Renal cortical epithelial cell (primary cell): ENCODE results near the gene L3MBTL4. TPM values are rescaled to one million over a fixed set of nuclear protein-coding genes. Genes with fewer than 3 reads are reported as not detected.
"Not testable (repeated sequence)": the region's sequence is repeated elsewhere in the genome, so short reads cannot be mapped to it uniquely, and the experiment has no call there.

Source experiments
- DNase-seq: peaks from one replicate; pipeline ENCODE4 v3.0.0-alpha.2; 2011; ENCODE audit warnings: low read depth
- total RNA-seq: library from RNA; depleted of rRNA; stranded (reverse); fragments of >200 nt; gene quantifications from 2 replicates; pipeline ENCODE4 v1.2.3, GENCODE V29; 2014

L3MBTL4 gene
- total RNA-seq, 1 donor from 2014 or later, result 2.2 TPM

GRCh38 chr18:6199777-6200176 is 214.9 kb downstream of the L3MBTL4 start:
- no peak for DNase-seq

GRCh38 chr18:6198585-6198984 is 216.1 kb downstream of the L3MBTL4 start:
- no peak for DNase-seq

GRCh38 chr18:6194640-6195039 is 220.1 kb downstream of the L3MBTL4 start:
- no peak for DNase-seq

GRCh38 chr18:6185782-6186181 is 228.9 kb downstream of the L3MBTL4 start:
- not testable (repeated sequence) for DNase-seq

GRCh38 chr18:6174983-6175745 is 239.5 kb downstream of the L3MBTL4 start:
- DNase-seq, result peak; percentile 41

GRCh38 chr18:6170604-6171003 is 244.1 kb downstream of the L3MBTL4 start:
- DNase-seq, result no peak

GRCh38 chr18:6161549-6161948 is 253.2 kb downstream of the L3MBTL4 start:
- DNase-seq, result no peak

GRCh38 chr18:6159426-6159825 is 255.3 kb downstream of the L3MBTL4 start:
- DNase-seq, result no peak

- DNase-seq, result no peak
These were observed 255.8 kb downstream of the L3MBTL4 start for GRCh38 chr18:6158958-6159357.

GRCh38 chr18:6156446-6156845 is 258.3 kb downstream of the L3MBTL4 start:
- no peak for DNase-seq

GRCh38 chr18:6155707-6156106 is 259.0 kb downstream of the L3MBTL4 start:
- DNase-seq, result no peak

- DNase-seq, result no peak
These were observed 264.3 kb downstream of the L3MBTL4 start for GRCh38 chr18:6150430-6150829.

- DNase-seq, result no peak
These were observed 268.4 kb downstream of the L3MBTL4 start for GRCh38 chr18:6146307-6146661.

GRCh38 chr18:6145645-6146306 is 268.9 kb downstream of the L3MBTL4 start:
- no peak for DNase-seq

GRCh38 chr18:6139007-6139406 is 275.7 kb downstream of the L3MBTL4 start:
- no peak for DNase-seq

- DNase-seq, result not testable (repeated sequence)
These were observed 278.8 kb downstream of the L3MBTL4 start for GRCh38 chr18:6135901-6136300.

GRCh38 chr18:6135029-6135428 is 279.7 kb downstream of the L3MBTL4 start:
- DNase-seq, result not testable (repeated sequence)

GRCh38 chr18:6132751-6133368 is 281.9 kb downstream of the L3MBTL4 start:
- no peak for DNase-seq

- DNase-seq, result no peak
These were observed 293.9 kb downstream of the L3MBTL4 start for GRCh38 chr18:6120820-6121279.

- no peak for DNase-seq
These were observed 294.9 kb downstream of the L3MBTL4 start for GRCh38 chr18:6119761-6120160.

- no peak for DNase-seq
These were observed 296.6 kb downstream of the L3MBTL4 start for GRCh38 chr18:6118080-6118479.

- DNase-seq, result no peak
These were observed 299.0 kb downstream of the L3MBTL4 start for GRCh38 chr18:6115710-6116109.

- DNase-seq, result no peak
These were observed 301.1 kb downstream of the L3MBTL4 start for GRCh38 chr18:6113650-6114049.
